Testis (tissue), 3 donors: ENCODE results near the gene CDC42BPB. TPM values are rescaled to one million over a fixed set of nuclear protein-coding genes. Genes with fewer than 3 reads are reported as not detected.

ENCODE experiments used
- DNase-seq: peaks from one replicate; pipeline ENCODE4 v3.0.0-alpha.2; 2019
- H3K27ac ChIP-seq, 2 donors: fragments of 200-600 bp; sonication (generic); one replicate each; pipeline ENCODE4 v1.5.1; 2019
- H3K27me3 ChIP-seq: fragments of 200-600 bp; sonication (generic); one replicate; pipeline ENCODE4 v1.5.1; 2019
- H3K36me3 ChIP-seq: fragments of 200-600 bp; sonication (generic); one replicate; pipeline ENCODE4 v1.5.1; 2017; ENCODE audit warnings: low read depth; ENCODE audit errors: missing control alignments
- H3K4me1 ChIP-seq: fragments of 200-600 bp; sonication (generic); one replicate; pipeline ENCODE4 v1.5.1; 2019
- H3K4me3 ChIP-seq, 2 donors: fragments of 200-600 bp; sonication (generic); one replicate each; pipeline ENCODE4 v1.5.1; 2017 to 2019
- H3K9me3 ChIP-seq: fragments of 200-600 bp; sonication (generic); one replicate; pipeline ENCODE4 v1.5.1; 2017
- POLR2A ChIP-seq: fragments of 450-650 bp; IDR thresholded peaks from one replicate; pipeline ENCODE4 v1.6.1; 2017; ENCODE audit warnings: antibody characterized with exemption, mild to moderate bottlenecking, moderate library complexity
- WGBS, 2 donors: methylation state at CpG; one replicate each; pipeline ENCODE4 v1.1.5; 2018; 5-methylcytosine and 5-hydroxymethylcytosine counted together
- intact Hi-C: fragments of 100-400 bp; cut with DNase I; formaldehyde crosslinking; loops from one replicate; pipeline ENCODE4 v1.15.1; 2023; ENCODE audit warnings: low total_unique reads
- polyA plus RNA-seq: library from polyadenylated mRNA; stranded (reverse); fragments of 350-450 nt; fragmentation: Illumina TruSeq; extraction: RNeasy Lipid Tissue Mini Kit (QIAGEN cat#74804); gene quantifications from one replicate; pipeline ENCODE4 v1.2.3, GENCODE V29; 2014; ENCODE audit warnings: low read depth, low replicate concordance; ENCODE audit not compliant: insufficient read depth
- total RNA-seq, 2 donors: library from RNA; depleted of rRNA; stranded (reverse); fragments of >200 nt; gene quantifications; one replicate each; pipeline ENCODE4 v1.2.3, GENCODE V29; 2016
- TF ChIP-seq, protein P1 (sequence below), 3 experiments: fragments of 450-650 bp in 2 of 3; fragments of 200-600 bp in 1 of 3; sonication (generic) in 1 of 3; IDR thresholded peaks; one replicate each; pipeline ENCODE4 v1.5.1; 2016 to 2019; ENCODE audit warnings: antibody characterized with exemption in 3 of 3, mild to moderate bottlenecking in 2 of 3, moderate library complexity in 1 of 3

CDC42BPB gene
- total and polyA plus RNA-seq, 3 donors from 2014 or later, result 90.3 to 216 (median 201) TPM

DNA sequence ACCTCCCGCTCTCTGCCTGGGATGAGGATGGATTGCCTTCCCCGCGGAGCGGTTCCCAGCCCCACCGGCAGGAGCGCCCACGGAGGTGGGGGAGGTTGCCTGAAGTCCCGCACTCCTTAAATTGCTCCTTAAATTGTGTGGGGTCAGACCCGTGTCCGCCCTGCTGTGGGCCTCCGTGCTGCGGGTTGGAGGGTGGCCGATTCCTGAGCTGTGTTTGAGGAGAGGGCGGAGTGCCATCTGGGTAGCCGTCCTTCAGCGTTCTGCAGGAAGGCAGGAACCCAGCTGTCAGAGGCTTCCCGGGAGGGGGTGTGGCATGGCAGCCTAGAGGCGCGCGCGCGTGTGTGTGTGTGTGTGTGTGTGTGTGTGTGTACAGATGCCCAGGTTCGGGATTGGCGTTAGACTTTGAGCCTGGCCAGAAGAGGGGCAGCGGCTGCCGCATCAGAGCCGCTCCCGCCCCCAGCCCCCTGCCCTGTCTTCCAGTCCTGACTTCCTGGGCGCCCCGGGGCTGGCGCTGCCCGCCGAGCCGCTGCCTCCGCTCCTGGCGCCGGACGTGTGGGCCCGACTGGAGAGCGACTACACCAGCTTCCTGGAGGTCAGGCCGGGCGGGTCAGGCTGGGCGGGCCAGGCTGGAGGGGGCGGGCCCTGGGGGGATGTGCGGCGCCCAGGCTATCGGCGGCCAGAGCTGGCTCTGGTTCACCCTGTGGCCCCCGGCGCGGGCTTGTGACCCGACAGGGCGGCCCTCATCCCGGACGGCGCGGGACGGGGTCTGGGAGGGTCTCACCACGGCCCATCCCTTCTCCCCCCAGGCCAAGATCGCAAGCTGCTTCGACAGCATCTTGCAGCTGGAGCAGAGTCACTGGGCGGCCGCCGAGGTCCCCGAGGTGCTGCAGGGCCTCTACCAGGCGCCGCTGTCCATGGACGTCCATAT lies 46.4 kb upstream of the CDC42BPB start:
- no peaks in the 10 kb centered on the region for H3K27me3 ChIP-seq

DNA sequence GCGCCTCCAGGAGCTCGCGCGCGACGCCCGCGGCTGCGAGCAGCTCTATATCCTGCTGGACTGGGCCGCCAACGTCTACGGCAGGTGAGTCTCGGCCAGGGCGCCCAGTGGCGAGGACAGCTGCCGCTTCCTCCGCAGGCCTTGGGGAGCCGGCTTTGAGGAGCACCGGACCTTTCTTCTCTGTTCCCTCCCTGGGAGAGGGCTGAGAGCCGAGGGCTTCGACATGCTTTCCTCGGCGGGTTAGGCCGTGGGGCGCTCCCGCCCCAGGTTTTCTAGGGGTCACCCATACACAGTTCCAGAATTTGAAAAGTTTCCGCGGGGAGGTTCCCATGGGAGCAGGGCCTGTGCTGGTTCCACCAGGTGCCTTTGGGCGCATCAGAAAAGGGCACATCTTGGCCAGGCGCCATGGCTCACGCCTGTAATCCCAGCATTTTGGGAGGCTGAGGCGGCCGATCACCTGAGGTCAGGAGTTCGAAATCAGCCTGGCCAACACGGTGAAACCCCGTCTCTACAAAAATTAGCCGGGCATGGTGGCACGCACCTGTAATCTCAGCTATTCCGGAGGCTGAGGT lies 45.4 kb upstream of the CDC42BPB start:
- no peaks in the 10 kb centered on the region for H3K27me3 ChIP-seq
- intact Hi-C loops, result loop anchor here (10.0 kb wide), 2 partner anchors 82 to 192 kb away; no protein-coding TSS in a partner anchor
- TF ChIP-seq, protein P1, sequence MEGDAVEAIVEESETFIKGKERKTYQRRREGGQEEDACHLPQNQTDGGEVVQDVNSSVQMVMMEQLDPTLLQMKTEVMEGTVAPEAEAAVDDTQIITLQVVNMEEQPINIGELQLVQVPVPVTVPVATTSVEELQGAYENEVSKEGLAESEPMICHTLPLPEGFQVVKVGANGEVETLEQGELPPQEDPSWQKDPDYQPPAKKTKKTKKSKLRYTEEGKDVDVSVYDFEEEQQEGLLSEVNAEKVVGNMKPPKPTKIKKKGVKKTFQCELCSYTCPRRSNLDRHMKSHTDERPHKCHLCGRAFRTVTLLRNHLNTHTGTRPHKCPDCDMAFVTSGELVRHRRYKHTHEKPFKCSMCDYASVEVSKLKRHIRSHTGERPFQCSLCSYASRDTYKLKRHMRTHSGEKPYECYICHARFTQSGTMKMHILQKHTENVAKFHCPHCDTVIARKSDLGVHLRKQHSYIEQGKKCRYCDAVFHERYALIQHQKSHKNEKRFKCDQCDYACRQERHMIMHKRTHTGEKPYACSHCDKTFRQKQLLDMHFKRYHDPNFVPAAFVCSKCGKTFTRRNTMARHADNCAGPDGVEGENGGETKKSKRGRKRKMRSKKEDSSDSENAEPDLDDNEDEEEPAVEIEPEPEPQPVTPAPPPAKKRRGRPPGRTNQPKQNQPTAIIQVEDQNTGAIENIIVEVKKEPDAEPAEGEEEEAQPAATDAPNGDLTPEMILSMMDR (IDR thresholded peaks at IDR 0.05), result no peak
- TF ChIP-seq POLR2A, result no peak

More for the DNA sequence above, 46.4 kb upstream of the CDC42BPB start:
- H3K36me3 ChIP-seq, result no peaks in the 10 kb centered on the region
- intact Hi-C loops, result loop anchor here (10.0 kb wide), 2 partner anchors 81 to 191 kb away; no protein-coding TSS in a partner anchor
- no peak for DNase-seq
- no peak overlapping the region for H3K27ac ChIP-seq
- peaks cover 25% of the 10 kb centered on the region for H3K4me1 ChIP-seq
- no peaks in the 10 kb centered on the region for H3K9me3 ChIP-seq
- TF ChIP-seq, protein P1 (IDR thresholded peaks at IDR 0.05), result no peak
- TF ChIP-seq POLR2A, result no peak
- no peak overlapping the region for H3K4me3 ChIP-seq
- WGBS, 2 donors, result 10 to 21% methylated on average over 16 to 67 of the region's 68 CpGs

DNA sequence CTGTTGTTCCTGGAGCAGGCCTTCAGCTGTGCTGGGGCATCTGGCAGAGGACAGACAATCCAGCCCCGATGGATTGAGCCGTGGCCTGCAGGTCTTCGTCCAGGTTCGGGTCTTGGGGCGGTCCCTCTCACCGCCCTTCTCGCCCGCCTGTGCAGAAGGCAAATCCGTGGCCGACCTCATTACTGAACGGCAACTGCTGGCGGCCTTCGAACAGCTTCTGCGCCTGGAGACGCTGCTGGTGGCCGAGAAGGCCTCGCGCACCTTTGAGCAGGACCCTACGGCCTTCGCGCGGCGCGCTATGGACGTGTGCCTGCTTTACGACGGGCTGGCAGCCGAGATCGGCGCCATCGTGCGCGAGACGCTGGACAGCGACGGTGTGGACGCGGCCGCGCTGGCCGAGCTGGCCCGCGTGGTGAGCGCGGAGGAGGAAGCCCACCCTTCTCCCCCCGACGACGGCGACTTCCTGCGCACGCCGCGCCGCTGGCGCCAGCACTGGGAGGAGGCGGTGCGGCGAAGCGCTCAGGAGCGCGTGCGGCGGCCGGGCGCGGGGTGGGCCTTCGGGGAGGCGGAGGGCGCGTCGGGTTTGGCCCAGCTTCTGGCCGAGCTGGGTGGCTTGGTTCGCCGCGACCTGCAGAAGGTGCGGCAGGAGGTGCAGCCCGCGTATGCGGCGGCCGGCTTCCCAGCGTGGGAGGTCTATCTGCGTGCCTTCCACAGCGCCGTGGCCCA lies 44.8 kb upstream of the CDC42BPB start:
- Histone ChIP-seq H3K27me3 (no peaks in the 10 kb centered on the region), H3K27ac (no peak overlapping the region), H3K4me3 (peak overlapping the region in 1 of 2 donors; percentile 34), H3K4me1 (peaks cover 25% of the 10 kb centered on the region), H3K9me3 (no peaks in the 10 kb centered on the region), H3K36me3 (no peaks in the 10 kb centered on the region)
- TF ChIP-seq POLR2A, result no peak
- TF ChIP-seq, protein P1 (IDR thresholded peaks at IDR 0.05), result no peak
- WGBS, 2 donors, result 40 to 46% methylated on average over 1 to 83 of the region's 85 CpGs
- DNase-seq, result no peak
- intact Hi-C loops, result loop anchor here (10.0 kb wide), 2 partner anchors 83 to 193 kb away; no protein-coding TSS in a partner anchor

More for the DNA sequence above, 45.4 kb upstream of the CDC42BPB start:
- H3K4me1 ChIP-seq, result peaks cover 25% of the 10 kb centered on the region
- no peaks in the 10 kb centered on the region for H3K36me3 ChIP-seq
- H3K4me3 ChIP-seq, result peak overlapping the region in 1 of 2 donors; percentile 34
- no peak for DNase-seq
- no peaks in the 10 kb centered on the region for H3K9me3 ChIP-seq
- no peak overlapping the region for H3K27ac ChIP-seq
- WGBS, 2 donors, result 53 to 54% methylated on average over 11 to 33 of the region's 39 CpGs

DNA sequence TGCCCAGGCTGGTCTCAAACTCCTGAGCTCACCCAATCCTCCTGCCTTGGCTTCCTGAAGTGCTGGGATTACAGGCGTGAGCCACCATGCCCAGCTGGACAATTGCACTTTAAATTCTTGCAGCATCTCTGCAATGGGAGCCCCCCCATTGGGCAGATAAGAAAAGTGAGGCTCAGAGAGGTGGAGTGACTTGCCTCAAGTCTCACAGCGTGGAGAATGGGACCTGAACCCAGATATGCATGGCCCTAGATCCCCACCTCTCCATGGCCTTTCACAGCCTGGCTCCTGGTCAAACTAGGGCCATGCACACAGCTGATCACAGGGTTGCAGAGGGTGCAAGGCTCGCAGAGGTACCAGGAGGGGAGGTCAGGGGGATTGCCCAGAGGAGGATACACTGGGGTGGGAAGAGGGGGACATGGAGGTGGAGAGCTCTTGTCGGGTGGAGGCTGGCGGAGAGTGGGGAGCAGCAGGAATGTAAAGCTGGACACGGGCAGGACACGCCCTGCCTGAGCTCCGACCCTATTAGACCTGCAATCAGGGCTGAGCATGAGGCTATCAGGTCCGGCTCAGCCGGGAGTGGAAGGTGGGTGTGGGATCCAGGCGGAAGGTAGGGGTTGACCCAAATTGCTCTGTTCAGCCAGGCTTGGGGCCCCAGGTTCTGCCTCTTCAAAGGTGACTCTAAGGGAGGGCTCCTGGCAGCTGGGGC lies 44.1 kb upstream of the CDC42BPB start:
- H3K27ac ChIP-seq, result no peak overlapping the region
- no peak for DNase-seq

More for the DNA sequence above, 44.1 kb upstream of the CDC42BPB start:
- no peak overlapping the region for H3K4me3 ChIP-seq
- no peaks in the 10 kb centered on the region for H3K9me3 ChIP-seq
- H3K27me3 ChIP-seq, result no peaks in the 10 kb centered on the region
- intact Hi-C loops, result loop anchor here (10.0 kb wide), 2 partner anchors 83 to 193 kb away; no protein-coding TSS in a partner anchor
- no peaks in the 10 kb centered on the region for H3K36me3 ChIP-seq
- peaks cover 25% of the 10 kb centered on the region for H3K4me1 ChIP-seq
- 62 to 75% methylated on average over 3 to 11 of the region's 11 CpGs for WGBS, 2 donors
- TF ChIP-seq, protein P1 (IDR thresholded peaks at IDR 0.05), result no peak
- no peak for TF ChIP-seq POLR2A
